GM21526 (cell line): ENCODE data around the gene TRPM3.

Experiments
- ATAC-seq: cut with Tn5 transposase; IDR thresholded peaks from one replicate; pipeline ENCODE4 v1.9.1; 2021; ENCODE audit warnings: moderate library complexity; ENCODE audit not compliant: unreplicated experiment, low FRiP score

TRPM3 gene

GRCh38 chr9:70542311-70542931 lies 579.0 kb downstream of the TRPM3 start:
- ATAC-seq = no peak

GRCh38 chr9:70540016-70540415 lies 581.4 kb downstream of the TRPM3 start:
- ATAC-seq = no peak

- no peak for ATAC-seq
These were observed 581.9 kb downstream of the TRPM3 start for GRCh38 chr9:70539526-70539925.

- no peak for ATAC-seq
These were observed 582.4 kb downstream of the TRPM3 start for GRCh38 chr9:70539001-70539400.

GRCh38 chr9:70537084-70537483 lies 584.3 kb downstream of the TRPM3 start:
- no peak for ATAC-seq

- no peak for ATAC-seq
These were observed 585.7 kb downstream of the TRPM3 start for GRCh38 chr9:70535546-70536323.

- ATAC-seq = no peak
These were observed 587.0 kb downstream of the TRPM3 start for GRCh38 chr9:70534471-70534870.

- ATAC-seq = no peak
These were observed 587.4 kb downstream of the TRPM3 start for GRCh38 chr9:70534061-70534460.

- no peak for ATAC-seq
These were observed 587.9 kb downstream of the TRPM3 start for GRCh38 chr9:70533492-70533891.

- ATAC-seq = no peak
These were observed 588.7 kb downstream of the TRPM3 start for GRCh38 chr9:70532716-70533115.

- no peak for ATAC-seq
These were observed 590.1 kb downstream of the TRPM3 start for GRCh38 chr9:70531311-70531710.

- ATAC-seq = no peak
These were observed 590.7 kb downstream of the TRPM3 start for GRCh38 chr9:70530716-70531115.

GRCh38 chr9:70529833-70530232 lies 591.6 kb downstream of the TRPM3 start:
- no peak for ATAC-seq

GRCh38 chr9:70529377-70529776 lies 592.0 kb downstream of the TRPM3 start:
- no peak for ATAC-seq

GRCh38 chr9:70526902-70527301 lies 594.5 kb downstream of the TRPM3 start:
- ATAC-seq = no peak

GRCh38 chr9:70525519-70525918 lies 595.9 kb downstream of the TRPM3 start:
- ATAC-seq = no peak

GRCh38 chr9:70519912-70520724 lies 601.3 kb downstream of the TRPM3 start:
- ATAC-seq = peak; percentile 78

GRCh38 chr9:70517926-70518610 lies 603.4 kb downstream of the TRPM3 start:
- ATAC-seq = no peak

GRCh38 chr9:70514273-70514672 lies 607.1 kb downstream of the TRPM3 start:
- no peak for ATAC-seq

- no peak for ATAC-seq
These were observed 609.6 kb downstream of the TRPM3 start for GRCh38 chr9:70511858-70512257.
